HG03066 (cell line): ENCODE data around the gene SCAP.

Source experiments
- ATAC-seq: cut with Tn5 transposase; IDR thresholded peaks from one replicate; pipeline ENCODE4 v1.9.1; 2021; ENCODE audit warnings: low read depth; ENCODE audit not compliant: unreplicated experiment

SCAP gene

GRCh38 chr3:47404955-47405790, 70.6 kb downstream of the SCAP start:
- no peak for ATAC-seq

GRCh38 chr3:47404431-47404876, 71.3 kb downstream of the SCAP start:
- no peak for ATAC-seq

- ATAC-seq, result no peak
Measured at GRCh38 chr3:47399531-47400270, 76.0 kb downstream of the SCAP start.

GRCh38 chr3:47399016-47399415, 76.7 kb downstream of the SCAP start:
- no peak for ATAC-seq

GRCh38 chr3:47398228-47398627, 77.5 kb downstream of the SCAP start:
- ATAC-seq, result no peak

GRCh38 chr3:47394881-47395280, 80.9 kb downstream of the SCAP start:
- ATAC-seq, result no peak

GRCh38 chr3:47394140-47394870, 81.4 kb downstream of the SCAP start:
- ATAC-seq, result no peak

- no peak for ATAC-seq
Measured at GRCh38 chr3:47392933-47393332, 82.8 kb downstream of the SCAP start.

- ATAC-seq, result no peak
Measured at GRCh38 chr3:47385796-47386195, 89.9 kb downstream of the SCAP start.

GRCh38 chr3:47385007-47385406, 90.7 kb downstream of the SCAP start:
- no peak for ATAC-seq

GRCh38 chr3:47384425-47384824, 91.3 kb downstream of the SCAP start:
- no peak for ATAC-seq

- ATAC-seq, result peak; percentile 56
Measured at GRCh38 chr3:47381317-47382157, 94.2 kb downstream of the SCAP start.

- peak; percentile 70 for ATAC-seq
Measured at GRCh38 chr3:47380601-47381316, 95.0 kb downstream of the SCAP start, which contains the start of gene PTPN23. PTPN23 (plus strand) TSS chr3:47381021; CDS start chr3:47381097, 76 bp downstream.

- ATAC-seq, result peak; percentile 6
Measured at GRCh38 chr3:47380026-47380600, 95.6 kb downstream of the SCAP start.

- ATAC-seq, result no peak
Measured at GRCh38 chr3:47379411-47379899, 96.3 kb downstream of the SCAP start.

- ATAC-seq, result no peak
Measured at GRCh38 chr3:47378869-47379268, 96.9 kb downstream of the SCAP start.

GRCh38 chr3:47377186-47377585, 98.6 kb downstream of the SCAP start:
- no peak for ATAC-seq

- no peak for ATAC-seq
Measured at GRCh38 chr3:47376393-47376792, 99.3 kb downstream of the SCAP start.

- ATAC-seq, result no peak
Measured at GRCh38 chr3:47374587-47374986, 101.2 kb downstream of the SCAP start.
